HG02938 (cell line): ENCODE data around the gene USP32.
"Not testable (repeated sequence)": the region's sequence is repeated elsewhere in the genome, so short reads cannot be mapped to it uniquely, and the experiment has no call there.

Source experiments
- ATAC-seq: cut with Tn5 transposase; IDR thresholded peaks from one replicate; pipeline ENCODE4 v1.9.1; 2021; ENCODE audit warnings: mild to moderate bottlenecking, moderate library complexity; ENCODE audit not compliant: unreplicated experiment

Gene USP32

DNA sequence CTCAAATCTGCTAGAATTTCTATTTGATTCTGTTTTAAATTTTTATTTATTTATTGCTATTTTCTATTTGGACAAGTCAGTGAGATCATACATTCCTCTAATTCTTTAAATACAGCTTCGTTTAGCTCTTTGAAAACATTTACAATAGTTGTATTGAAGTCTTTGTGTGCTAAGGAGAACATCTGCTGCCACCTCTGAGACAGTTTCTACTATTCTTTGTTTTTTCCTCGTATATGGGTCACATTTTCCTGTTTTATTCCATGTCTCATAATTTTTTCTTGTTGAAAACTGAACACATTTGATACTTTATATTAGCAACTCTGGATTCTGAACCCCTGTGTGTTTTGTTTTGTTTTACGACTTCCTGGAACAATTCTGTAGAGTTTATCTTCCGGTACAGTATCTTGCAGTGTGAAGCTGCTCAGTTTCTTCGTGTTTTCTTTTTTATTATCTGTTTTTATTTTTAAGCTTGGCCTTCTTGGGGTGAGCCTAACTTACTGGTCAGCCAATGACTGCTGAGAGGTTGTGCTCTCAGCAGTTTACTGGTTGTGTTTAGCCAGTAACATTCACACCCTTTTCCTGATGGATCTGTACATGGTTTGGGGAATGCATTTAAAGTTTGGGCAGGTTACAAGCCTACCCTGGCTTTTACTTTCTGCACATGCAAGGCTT lies 143.2 kb downstream of the USP32 start:
- ATAC-seq, result no peak

- ATAC-seq, result no peak
Observed at GRCh38 chr17:60247836-60248461, 144.0 kb downstream of the USP32 start.

GRCh38 chr17:60244656-60245055 lies 147.3 kb downstream of the USP32 start:
- ATAC-seq, result no peak

GRCh38 chr17:60240290-60240689 lies 151.6 kb downstream of the USP32 start:
- ATAC-seq, result no peak

- ATAC-seq, result no peak
Observed at GRCh38 chr17:60231691-60232090, 160.2 kb downstream of the USP32 start.

GRCh38 chr17:60231234-60231633 lies 160.7 kb downstream of the USP32 start:
- ATAC-seq, result no peak

DNA sequence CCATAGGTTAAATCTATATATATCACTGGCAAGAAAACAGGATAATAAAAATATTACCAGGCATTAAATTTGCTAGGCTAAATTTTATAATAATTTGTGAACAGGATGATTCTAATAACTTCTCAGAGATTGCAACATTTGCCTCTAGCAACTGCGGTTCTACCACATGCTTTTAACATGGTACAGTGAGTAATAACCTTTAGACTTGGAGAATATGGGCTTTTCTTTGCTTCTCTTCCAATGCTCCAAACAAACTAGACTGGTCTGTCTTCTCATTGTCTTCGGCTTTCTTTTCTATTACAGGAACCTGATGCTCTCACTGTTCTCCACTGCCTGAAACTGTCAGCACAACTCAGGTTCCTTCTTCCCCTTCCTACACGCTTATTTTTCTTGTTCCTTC lies 161.6 kb downstream of the USP32 start:
- ATAC-seq, result no peak

DNA sequence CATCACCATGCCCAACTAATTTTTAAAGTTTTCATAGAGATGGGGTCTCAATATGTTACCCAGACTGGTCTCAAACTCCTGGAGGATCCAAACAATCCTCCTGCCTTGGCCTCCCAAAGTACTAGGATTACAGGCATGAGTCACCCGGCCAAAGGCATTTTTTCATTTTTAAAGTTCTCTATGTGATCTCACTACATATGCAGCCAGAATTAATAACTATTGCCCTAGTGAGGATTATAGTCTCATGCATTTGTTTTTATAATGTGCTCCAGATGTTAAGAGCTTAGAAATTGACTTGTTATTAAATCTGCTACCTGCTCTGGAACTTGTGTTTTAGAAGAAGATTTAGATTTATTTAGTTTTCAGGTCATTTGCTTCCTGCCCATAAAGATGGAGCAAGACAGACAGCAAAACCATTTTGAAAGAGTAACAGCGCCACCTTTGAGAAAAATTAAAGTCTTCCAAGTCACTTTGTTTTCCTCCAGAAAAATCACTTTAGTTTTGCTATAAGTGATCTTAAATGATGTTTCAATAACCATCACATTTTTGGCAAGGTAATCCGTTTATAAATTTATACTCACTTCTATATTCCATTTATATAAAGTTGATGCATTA lies 162.6 kb downstream of the USP32 start:
- no peak for ATAC-seq

DNA sequence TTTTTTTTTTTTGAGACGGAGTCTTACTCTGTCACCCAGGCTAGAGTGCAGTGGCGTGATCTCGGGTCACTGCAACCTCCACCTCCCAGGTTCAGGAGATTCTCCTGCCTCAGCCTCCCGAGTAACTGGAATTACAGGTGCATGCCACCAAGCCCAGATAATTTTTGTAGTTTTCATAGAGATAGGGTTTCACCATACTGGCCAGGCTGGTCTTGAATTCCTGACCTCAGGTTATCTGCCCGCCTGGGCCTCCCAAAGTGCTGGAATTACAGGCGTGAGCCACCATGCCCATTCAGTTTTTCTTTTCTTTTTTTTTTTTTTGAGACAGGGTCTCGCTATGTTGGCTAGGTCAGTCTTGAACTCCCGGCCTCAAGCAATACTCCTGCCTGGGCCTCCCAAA lies 164.7 kb downstream of the USP32 start:
- not testable (repeated sequence) for ATAC-seq

DNA sequence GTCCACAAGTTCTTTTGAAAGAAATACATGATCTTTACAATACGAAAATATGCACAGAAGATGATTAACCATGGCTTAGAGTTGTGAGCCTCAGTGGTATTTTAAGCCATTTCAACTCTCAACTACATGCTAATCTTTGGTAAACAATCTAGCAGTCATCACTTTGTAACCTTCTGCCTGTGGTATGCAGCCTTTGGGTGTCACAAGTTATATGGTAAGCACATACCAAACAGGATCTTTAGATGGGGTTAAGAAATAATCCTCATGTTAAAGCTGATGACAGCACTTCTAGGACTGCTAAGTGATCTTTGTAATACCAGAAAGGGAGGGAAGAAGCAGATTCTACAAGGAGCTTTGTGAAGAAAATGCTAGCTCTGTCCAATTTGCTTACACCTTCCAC lies 167.9 kb downstream of the USP32 start:
- ATAC-seq, result no peak

- ATAC-seq, result no peak
Observed at GRCh38 chr17:60223456-60223855, 168.5 kb downstream of the USP32 start.

- ATAC-seq, result not testable (repeated sequence)
Observed at GRCh38 chr17:60218774-60219173, 173.2 kb downstream of the USP32 start.

GRCh38 chr17:60215895-60216294 lies 176.0 kb downstream of the USP32 start:
- not testable (repeated sequence) for ATAC-seq

DNA sequence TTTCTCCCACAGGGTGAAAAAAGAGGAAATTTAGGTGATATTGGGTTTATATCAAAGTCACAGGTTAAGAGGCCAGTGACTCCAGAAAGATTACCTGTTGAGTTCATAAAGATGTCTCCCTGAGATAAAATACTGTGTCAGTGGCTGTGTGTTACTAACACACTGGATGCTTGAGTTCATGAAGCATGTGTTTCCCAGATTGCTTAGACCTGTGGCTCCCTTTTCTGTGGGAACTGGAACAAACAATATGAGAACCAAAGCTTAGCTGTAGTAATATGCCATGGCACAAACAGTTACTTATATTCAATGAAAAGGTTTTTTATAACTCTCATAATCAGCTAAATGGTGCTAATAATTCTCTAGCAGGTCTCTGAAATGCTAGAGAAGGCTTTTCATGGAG lies 180.7 kb downstream of the USP32 start:
- ATAC-seq, result not testable (repeated sequence)

DNA sequence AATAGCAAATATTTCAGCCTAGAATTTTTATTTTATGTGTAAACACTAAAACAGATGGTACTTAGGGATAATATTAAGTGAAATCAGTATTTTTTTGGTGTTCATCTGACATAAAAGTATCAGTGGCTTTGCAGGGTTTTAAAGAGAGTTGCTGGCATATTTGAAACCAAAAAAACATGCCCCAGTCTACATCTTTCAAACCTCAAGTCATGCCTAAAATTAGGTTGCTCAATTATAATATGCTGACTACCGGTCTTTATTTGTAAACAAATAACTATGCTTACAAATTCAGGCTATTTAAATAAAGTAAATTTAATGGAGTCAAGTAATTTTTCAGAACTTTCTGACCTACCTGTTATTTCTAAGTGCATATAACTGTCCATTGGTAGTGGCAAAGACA lies 183.6 kb downstream of the USP32 start:
- not testable (repeated sequence) for ATAC-seq

DNA sequence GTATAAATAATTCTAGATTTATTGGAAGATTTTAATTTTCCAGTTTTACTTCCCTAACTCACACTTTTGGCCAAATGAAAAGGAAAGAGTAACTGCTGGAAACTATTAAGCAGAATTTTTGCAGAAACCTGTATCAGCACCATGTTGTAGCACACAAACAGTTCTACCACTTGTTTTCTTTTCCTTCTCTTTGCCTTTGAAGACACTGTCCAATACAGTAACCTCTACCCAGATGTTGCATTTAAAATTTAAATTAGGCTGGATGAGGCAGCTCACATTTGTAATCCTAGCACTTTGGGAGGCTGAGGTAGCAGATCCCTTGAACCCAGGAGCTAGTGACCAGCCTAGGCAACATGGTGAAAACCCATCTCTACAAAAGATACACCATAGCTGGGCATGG lies 186.2 kb downstream of the USP32 start:
- not testable (repeated sequence) for ATAC-seq

DNA sequence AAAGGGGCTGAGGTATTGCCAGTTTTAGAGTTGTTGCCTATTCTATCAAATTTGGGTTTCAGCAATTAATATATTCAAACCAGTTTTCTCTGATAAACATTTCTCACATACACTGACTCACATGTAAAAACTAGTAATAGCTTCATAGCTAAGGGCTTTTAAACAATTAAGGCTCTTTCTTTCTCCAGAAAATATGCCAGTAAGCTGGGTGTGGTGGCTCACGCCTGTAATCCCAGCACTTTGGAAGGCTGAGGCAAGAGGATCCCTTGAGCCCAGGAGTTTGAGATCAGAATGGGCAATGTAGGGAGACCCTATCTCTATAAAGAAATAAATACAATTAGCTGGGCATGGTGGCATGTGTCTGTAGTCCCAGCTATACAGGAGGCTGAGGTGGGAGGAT lies 193.3 kb downstream of the USP32 start:
- not testable (repeated sequence) for ATAC-seq

DNA sequence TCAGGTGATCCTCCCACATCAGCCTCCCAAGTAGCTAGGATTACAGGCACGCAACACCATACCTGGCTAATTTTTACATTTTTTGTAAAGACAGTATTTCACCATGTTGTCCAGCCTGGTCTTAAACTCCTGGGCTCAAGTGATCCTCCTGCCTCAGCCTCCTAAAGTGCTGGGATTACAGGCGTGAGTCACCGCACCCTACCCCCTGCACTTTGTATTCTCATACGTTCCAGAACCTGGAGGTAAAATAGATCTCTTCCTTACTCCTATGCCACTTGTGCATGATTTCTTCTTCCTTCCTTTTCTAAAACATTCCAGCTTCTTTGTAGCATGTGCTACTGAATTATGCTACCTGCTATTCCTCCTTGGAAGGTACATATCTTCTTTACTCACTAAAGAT lies 197.8 kb downstream of the USP32 start:
- ATAC-seq, result not testable (repeated sequence)

DNA sequence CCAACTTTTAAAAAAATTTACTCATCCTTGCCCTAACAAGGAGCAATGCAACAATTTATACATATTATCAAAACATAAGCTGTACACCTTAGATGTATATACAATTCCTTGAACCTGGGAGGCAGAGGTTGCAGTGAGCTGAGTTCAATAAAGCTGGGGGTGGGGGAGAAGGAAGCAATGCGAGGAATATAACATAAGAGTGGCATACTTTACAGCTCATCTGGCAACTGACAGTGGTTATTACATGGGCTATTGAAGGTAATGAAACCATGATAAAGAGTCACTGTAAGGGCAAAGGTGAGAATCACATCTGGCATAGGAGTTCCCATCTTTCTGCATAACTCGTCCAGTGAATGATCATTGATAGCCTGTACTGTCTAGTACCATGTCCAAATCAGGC lies 198.5 kb downstream of the USP32 start:
- ATAC-seq, result no peak

DNA sequence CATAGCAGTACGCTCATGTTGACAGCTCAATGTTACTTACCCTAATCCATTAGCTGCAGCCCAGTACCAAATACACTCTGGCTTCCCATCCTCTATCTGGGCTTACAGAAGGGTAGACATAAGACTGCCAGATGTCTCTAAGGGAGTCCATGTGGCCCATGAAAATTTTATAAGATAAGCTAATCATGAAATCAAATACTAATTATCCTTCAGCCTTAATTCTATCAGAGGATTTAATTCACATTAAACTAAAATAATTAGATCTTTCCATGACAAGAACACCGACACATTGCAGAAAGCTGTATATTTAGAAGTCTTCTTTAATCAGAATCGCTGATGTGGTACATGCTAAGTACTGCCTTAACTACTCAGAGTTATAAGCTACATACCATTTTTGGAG lies 198.9 kb downstream of the USP32 start:
- not testable (repeated sequence) for ATAC-seq

DNA sequence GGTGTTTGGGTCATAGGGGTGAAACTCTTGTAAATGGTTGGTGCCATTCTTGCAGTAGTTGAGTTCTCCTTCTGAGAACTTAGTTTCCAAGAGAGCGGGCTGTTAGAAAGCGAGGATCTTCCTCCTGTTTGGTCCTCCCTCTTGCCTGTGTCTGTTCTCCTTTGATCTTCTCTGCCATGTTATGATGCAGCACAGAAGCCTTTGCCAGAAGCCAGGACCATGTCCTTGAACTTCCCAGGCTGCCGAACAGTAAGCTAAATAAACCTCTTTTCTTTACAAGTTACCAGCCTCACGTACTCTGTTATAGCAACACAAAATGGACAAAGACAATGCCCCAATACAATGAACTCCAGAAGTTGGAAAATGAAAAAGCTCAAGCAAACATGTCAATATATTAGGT lies 201.9 kb downstream of the USP32 start:
- not testable (repeated sequence) for ATAC-seq

DNA sequence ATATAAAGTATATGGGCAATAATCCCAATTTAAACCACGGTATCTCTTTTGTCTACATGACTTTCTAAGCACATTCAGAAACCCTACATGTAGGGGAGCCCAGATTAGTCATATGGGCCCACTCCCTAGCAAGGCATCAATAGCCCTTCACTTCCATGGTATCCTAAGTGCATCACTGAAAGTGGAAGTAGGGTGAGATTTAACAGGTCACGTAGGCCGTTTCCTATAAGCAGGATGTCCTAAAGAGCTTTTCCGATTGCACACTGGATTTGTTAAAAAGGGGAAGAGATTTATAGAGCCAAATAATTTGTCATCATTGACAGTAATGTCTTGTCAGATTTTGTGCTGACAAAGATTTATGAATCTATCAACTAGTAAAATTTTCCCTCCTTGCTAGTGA lies 203.2 kb downstream of the USP32 start:
- ATAC-seq, result no peak
